Measurements from ENCODE around the gene LMX1B.

DNA sequence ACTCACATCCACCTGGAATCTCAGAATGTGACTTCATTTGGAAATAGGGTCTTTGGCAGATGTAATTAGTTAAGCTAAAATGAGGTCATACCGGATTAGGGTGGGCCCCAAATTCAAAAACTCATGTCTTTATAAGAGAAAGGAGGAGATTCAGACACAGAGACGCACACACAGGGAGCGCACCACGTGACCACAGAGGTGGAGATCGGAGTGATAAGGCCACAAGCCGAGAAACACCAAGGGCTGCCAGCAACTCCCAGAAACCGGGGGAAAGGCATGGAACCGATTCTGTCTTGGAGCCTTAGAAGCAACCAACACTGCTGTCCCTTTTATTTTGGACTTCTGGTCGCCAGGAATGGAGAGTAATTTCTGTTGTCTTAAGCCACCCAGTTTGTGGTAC lies 31.8 kb upstream of the LMX1B start:
- TF ChIP-seq CTCF (conservative IDR thresholded peaks at IDR 0.05; ENCODE audit: low read depth, low read length) (no peak), EZH2phosphoT487 (IDR thresholded peaks at IDR 0.05; ENCODE audit: borderline replicate concordance, low read length) (no peak)
